GM18519 (cell line): ENCODE data around the gene ZSCAN5B.
"Not testable (repeated sequence)": the region's sequence is repeated elsewhere in the genome, so short reads cannot be mapped to it uniquely, and the experiment has no call there.

Experiments used
- ATAC-seq: cut with Tn5 transposase; IDR thresholded peaks from one replicate; pipeline ENCODE4 v1.9.1; 2021; ENCODE audit warnings: mild to moderate bottlenecking, moderate library complexity; ENCODE audit not compliant: unreplicated experiment, low FRiP score

ZSCAN5B gene

DNA sequence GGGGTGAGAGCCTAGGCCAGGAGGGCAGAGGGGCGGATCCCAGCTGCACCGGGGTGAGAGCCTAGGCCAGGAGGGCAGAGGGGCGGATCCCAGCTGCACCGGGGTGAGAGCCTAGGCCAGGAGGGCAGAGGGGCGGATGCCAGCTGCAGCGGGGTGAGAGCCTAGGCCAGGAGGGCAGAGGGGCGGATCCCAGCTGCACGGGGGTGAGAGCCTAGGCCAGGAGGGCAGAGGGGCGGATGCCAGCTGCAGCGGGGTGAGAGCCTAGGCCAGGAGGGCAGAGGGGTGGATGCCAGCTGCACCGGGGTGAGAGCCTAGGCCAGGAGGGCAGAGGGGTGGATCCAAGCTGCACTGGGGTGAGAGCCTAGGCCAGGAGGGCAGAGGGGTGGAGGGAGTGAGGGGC, 21.3 kb downstream of the ZSCAN5B start:
- ATAC-seq, result not testable (repeated sequence)

GRCh38 chr19:56175861-56176307, 21.7 kb downstream of the ZSCAN5B start, which contains the start of gene GALP:
GALP (plus strand) TSS chr19:56176008; CDS start chr19:56177109, 1,101 bp downstream.
- not testable (repeated sequence) for ATAC-seq

GRCh38 chr19:56174550-56174949, 23.0 kb downstream of the ZSCAN5B start:
- no peak for ATAC-seq

GRCh38 chr19:56174086-56174485, 23.5 kb downstream of the ZSCAN5B start:
- ATAC-seq, result no peak

- ATAC-seq, result no peak
Measured at GRCh38 chr19:56170261-56170660, 27.3 kb downstream of the ZSCAN5B start.

DNA sequence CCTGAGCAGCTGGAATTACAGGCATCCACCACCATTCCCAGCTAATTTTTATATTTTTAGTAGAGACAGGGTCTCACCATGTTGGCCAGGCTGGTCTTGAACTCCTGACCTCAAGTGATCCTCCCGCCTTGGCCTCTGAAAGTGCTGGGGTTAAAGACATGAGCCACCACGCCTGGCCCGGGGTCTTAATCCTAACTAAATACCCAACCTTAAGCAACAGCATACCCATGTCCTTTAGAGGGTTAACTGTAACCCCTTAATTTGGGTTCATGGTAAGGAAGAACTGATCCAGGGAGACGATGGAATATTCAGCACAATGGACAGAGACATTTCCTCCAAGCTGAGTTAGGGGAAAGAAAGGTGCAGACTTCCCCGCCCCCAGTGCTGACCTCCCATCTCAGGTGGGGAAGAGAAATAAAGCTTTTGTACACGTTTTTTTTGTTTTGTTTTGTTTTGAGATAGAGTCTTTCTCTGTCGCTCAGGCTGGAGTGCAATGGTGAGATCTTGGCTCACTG, 30.5 kb downstream of the ZSCAN5B start:
- ATAC-seq, result no peak

DNA sequence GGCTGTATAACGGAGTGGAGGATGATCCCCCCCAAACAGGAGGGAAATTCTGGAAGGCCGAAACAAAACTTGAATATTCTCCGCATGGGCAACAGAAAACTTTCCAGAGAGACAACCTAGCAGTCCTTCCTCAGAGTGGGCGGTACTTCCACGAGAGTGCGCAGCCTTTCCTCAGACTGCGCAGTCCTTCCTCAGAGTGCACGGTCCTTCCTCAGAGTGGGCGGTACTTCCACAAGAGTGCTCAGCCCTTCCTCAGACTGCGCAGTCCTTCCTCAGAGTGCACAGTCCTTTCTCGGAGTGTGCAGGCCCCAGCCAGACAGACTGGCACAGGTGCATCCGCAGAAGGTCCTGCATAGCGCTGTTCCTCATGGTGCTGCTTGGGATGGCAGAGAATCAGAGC, 34.5 kb downstream of the ZSCAN5B start:
- no peak for ATAC-seq

DNA sequence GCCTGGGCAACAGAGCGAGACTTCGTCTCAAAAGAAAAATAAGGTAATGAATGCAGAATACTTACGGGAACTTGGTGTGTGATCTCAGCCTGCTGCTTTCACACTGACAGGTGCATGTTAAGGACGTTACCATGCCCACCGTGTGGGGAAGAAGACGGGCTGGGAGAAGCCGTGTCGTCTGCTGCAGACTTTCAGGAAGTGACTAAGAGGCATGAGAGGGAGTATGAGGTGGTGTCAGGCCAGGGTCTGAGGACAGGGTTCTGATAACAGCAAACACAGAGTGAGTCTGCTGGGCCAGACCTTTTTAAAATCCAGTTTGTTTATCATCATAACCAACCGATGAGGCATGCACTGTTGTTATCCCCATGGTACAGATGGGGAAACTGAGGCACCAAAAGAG, 35.3 kb downstream of the ZSCAN5B start:
- no peak for ATAC-seq

GRCh38 chr19:56161534-56161933, 36.0 kb downstream of the ZSCAN5B start:
- ATAC-seq, result no peak

GRCh38 chr19:56159622-56160271, 37.8 kb downstream of the ZSCAN5B start:
- ATAC-seq, result no peak

DNA sequence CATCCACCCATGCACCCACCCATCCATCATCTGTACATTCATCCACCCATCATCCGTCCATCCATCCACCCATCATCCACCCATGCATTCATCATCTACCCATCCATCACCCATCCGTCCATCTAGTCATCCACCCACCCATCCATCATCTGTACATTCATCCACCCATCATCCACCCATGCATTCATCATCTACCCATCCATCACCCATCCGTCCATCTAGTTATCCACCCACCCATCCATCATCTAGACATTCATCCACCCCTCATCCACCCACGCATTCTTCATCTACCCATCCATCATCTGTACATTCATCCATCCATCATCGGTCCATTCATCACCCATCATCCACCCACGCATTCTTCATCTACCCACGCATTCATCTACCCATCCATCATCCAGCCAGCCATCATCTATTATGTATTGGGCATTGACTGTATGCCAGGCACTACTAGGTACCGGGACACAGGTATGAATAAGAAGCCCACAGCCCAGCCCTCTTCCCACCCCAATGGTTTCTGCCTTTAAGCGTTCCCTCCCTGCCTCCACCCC, 38.5 kb downstream of the ZSCAN5B start:
- no peak for ATAC-seq

GRCh38 chr19:56158170-56158757, 39.3 kb downstream of the ZSCAN5B start:
- no peak for ATAC-seq

GRCh38 chr19:56156768-56157167, 40.8 kb downstream of the ZSCAN5B start:
- no peak for ATAC-seq

- ATAC-seq, result no peak
Measured at GRCh38 chr19:56155124-56155687, 42.4 kb downstream of the ZSCAN5B start.

DNA sequence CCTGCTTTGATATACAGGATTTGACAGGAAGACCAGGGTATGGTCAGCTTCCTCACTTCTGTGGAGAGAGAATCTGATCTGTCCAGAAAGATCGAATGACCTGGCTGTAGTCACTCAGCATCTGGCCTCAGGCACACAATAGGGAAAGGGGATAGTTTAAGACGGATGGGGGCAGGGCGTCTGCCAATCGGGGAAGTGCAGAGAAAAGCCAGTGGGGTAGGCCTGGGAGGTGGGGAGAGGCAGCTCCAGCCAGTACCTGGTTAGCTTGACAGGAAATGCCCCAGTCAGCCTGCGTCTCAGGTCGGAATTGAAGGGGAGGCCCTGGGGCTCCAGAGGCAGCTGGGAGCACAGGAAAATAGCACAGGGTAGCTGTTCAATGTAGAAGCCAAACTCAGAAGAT, 44.1 kb downstream of the ZSCAN5B start:
- no peak for ATAC-seq

- no peak for ATAC-seq
Measured at GRCh38 chr19:56152644-56153043, 44.9 kb downstream of the ZSCAN5B start.

GRCh38 chr19:56150358-56150757, 47.2 kb downstream of the ZSCAN5B start:
- no peak for ATAC-seq

GRCh38 chr19:56149656-56150038, 47.9 kb downstream of the ZSCAN5B start:
- no peak for ATAC-seq

- not testable (repeated sequence) for ATAC-seq
Measured at GRCh38 chr19:56148955-56149655, 48.5 kb downstream of the ZSCAN5B start.

DNA sequence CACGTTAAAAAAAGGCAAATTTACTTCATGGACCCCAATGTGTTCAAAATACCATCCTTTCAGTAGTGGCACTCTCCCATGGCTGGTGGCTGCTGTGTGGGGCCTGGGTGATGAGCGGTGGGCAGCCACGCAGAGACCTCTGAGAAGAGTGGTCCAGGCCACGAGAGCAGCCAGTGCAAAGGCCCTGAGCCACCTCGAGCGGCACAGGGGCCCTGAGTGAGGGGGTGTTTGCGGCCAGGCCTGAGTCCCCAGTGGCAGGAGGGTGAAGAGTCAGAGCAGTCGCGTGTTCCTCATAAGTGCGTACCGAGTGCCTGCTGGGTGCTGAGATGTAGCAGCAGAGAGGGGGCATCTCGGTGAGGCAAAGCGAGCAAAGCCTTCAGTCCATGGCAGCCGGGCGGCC, 49.5 kb downstream of the ZSCAN5B start:
- no peak for ATAC-seq

- ATAC-seq, result no peak
Measured at GRCh38 chr19:56147307-56147706, 50.3 kb downstream of the ZSCAN5B start.
